Endothelial cell of umbilical vein (primary cell): ENCODE data around the gene SLC4A5. TPM values are rescaled to one million over a fixed set of nuclear protein-coding genes. Genes with fewer than 3 reads are reported as not detected.

ENCODE experiments used
- BruUV-seq: library from RNA; stranded (reverse); fragments of 400-500 nt; replicated peaks from 2 replicates; lab custom pipeline; 2021; lab: Mats Ljungman, UMichigan
- CTCF ChIA-PET: fragments of 300-600, 350-600 bp; sonication (Branson Sonifier 250); formaldehyde crosslinking; loops from one replicate; lab custom pipeline; 2021; ENCODE audit warnings: antibody characterized with exemption, inconsistent platforms; lab: Charles Lee
- POLR2A ChIA-PET: fragments of 300-600, 350-600 bp; sonication (Branson Sonifier 250); formaldehyde crosslinking; loops from one replicate; lab custom pipeline; 2021; ENCODE audit warnings: antibody characterized with exemption, inconsistent platforms; lab: Charles Lee
- DNase-seq: peaks from one replicate; pipeline ENCODE4 v3.0.0-alpha.2; 2011; ENCODE audit warnings: low read depth, low spot score
- FAIRE-seq: peaks from 2 replicates; lab custom pipeline; 2011; peaks lifted over from hg19 to GRCh38; lab: Jason Lieb, UNC
- H2AFZ ChIP-seq: 2 replicates; pipeline ENCODE4 v1.6.0; 2012; ENCODE audit warnings: low read depth, low read length, control low read depth, inconsistent platforms
- H3K27ac ChIP-seq: 2 replicates; pipeline ENCODE4 v1.5.1; 2011; ENCODE audit warnings: low read depth, mild to moderate bottlenecking, control low read depth, low read length, moderate library complexity; ENCODE audit not compliant: insufficient read depth
- H3K27me3 ChIP-seq, 2 experiments: 2 replicates each; pipeline versions ENCODE4 v1.6.0 to v1.6.1; 2011; ENCODE audit warnings: low read length in 2 of 2, mixed read lengths in 1 of 2; ENCODE audit not compliant: control insufficient read depth in 2 of 2, insufficient read depth in 2 of 2
- H3K36me3 ChIP-seq, 2 experiments: 2 replicates in 1 of 2; 3 replicates in 1 of 2; pipeline ENCODE4 v1.5.1; 2011; ENCODE audit warnings: low read length in 2 of 2, mild to moderate bottlenecking in 1 of 2, moderate library complexity in 1 of 2; ENCODE audit not compliant: control insufficient read depth in 2 of 2, insufficient read depth in 2 of 2; ENCODE audit errors: extremely low read depth in 1 of 2
- H3K4me1 ChIP-seq: 3 replicates; pipeline ENCODE4 v1.5.1; 2011; ENCODE audit warnings: mild to moderate bottlenecking, low read length; ENCODE audit not compliant: control insufficient read depth, insufficient read depth; ENCODE audit errors: extremely low read depth
- H3K4me2 ChIP-seq: 2 replicates; pipeline ENCODE4 v1.6.1; 2011; ENCODE audit warnings: low read length, control low read depth, mixed read lengths; ENCODE audit not compliant: insufficient read depth
- H3K4me3 ChIP-seq, 3 experiments: fragments of 200-600 bp in 1 of 3; sonication (generic), shearing (Covaris generic) in 1 of 3; replicated peaks in 1 of 3; 2 replicates each; pipeline ENCODE4 v1.5.1; 2011 to 2016; ENCODE audit warnings: control low read depth in 3 of 3, low read length in 3 of 3, mild to moderate bottlenecking in 2 of 3, inconsistent platforms in 1 of 3, low read depth in 1 of 3, moderate library complexity in 1 of 3; ENCODE audit not compliant: insufficient read depth in 1 of 3
- H3K79me2 ChIP-seq: 2 replicates; pipeline ENCODE4 v1.6.0; 2012; ENCODE audit warnings: low read length, inconsistent platforms; ENCODE audit not compliant: control insufficient read depth, insufficient read depth
- H3K9ac ChIP-seq: replicated peaks from 2 replicates; pipeline ENCODE3; 2011; ENCODE audit warnings: low read length, control low read depth; ENCODE audit not compliant: insufficient read depth; ENCODE audit errors: extremely low read depth
- H3K9me1 ChIP-seq: replicated peaks from 3 replicates; pipeline ENCODE4 v1.6.0; 2011; ENCODE audit warnings: mild to moderate bottlenecking, low read length; ENCODE audit not compliant: control insufficient read depth, insufficient read depth; ENCODE audit errors: extremely low read depth
- H3K9me3 ChIP-seq: replicated peaks from 2 replicates; pipeline ENCODE4 v1.5.1; 2012; ENCODE audit warnings: low read length, inconsistent platforms; ENCODE audit not compliant: control insufficient read depth, insufficient read depth
- H4K20me1 ChIP-seq: replicated peaks from 2 replicates; pipeline ENCODE3; 2011; ENCODE audit warnings: mild to moderate bottlenecking, low read length; ENCODE audit not compliant: control insufficient read depth, insufficient read depth; ENCODE audit errors: extremely low read depth
- EZH2 ChIP-seq: IDR thresholded peaks from 2 replicates; pipeline ENCODE4 v1.6.1; 2012; ENCODE audit warnings: borderline replicate concordance, low read depth, mild to moderate bottlenecking, moderate library complexity, low read length, inconsistent platforms; ENCODE audit not compliant: severe bottlenecking
- FOS ChIP-seq: IDR thresholded peaks from 2 replicates; pipeline ENCODE4 v1.6.1; 2011; ENCODE audit warnings: mild to moderate bottlenecking, low read length, moderate library complexity, borderline replicate concordance; ENCODE audit not compliant: insufficient read depth
- GATA2 ChIP-seq: IDR thresholded peaks from 2 replicates; pipeline ENCODE4 v1.7.0; 2011; ENCODE audit warnings: low read depth, mild to moderate bottlenecking, moderate library complexity, mixed read lengths, low read length; ENCODE audit not compliant: insufficient read length, insufficient read depth
- JUN ChIP-seq: IDR thresholded peaks from 2 replicates; pipeline ENCODE4 v1.6.1; 2011; ENCODE audit warnings: borderline replicate concordance, low read depth; ENCODE audit not compliant: insufficient read length, insufficient read depth
- MAX ChIP-seq: IDR thresholded peaks from 2 replicates; pipeline ENCODE4 v1.6.1; 2011; ENCODE audit not compliant: insufficient read depth, insufficient read length
- MYC ChIP-seq: IDR thresholded peaks from one replicate; pipeline ENCODE4 v1.6.1; 2011; ENCODE audit warnings: mild to moderate bottlenecking, low read depth, low read length
- POLR2A ChIP-seq: IDR thresholded peaks from 2 replicates; pipeline ENCODE4 v1.6.1; 2012; ENCODE audit warnings: low read depth, mild to moderate bottlenecking, control low read depth, low read length
- POLR2AphosphoS5 ChIP-seq: IDR thresholded peaks from 2 replicates; pipeline ENCODE4 v1.6.1; 2012; ENCODE audit warnings: low read depth, mild to moderate bottlenecking, control low read depth, low read length, moderate library complexity; ENCODE audit not compliant: insufficient read depth
- dilution Hi-C: fragments of 300-500 bp; cut with MboI; formaldehyde crosslinking; loops from one replicate; pipeline ENCODE4 v1.15.0; 2019; ENCODE audit warnings: low sequenced_read_pairs; ENCODE audit not compliant: extremely low pct_ligation_motif_present
- intact Hi-C: fragments of 100-400 bp; cut with micrococcal nuclease; formaldehyde crosslinking; loops from one replicate; pipeline ENCODE4 v1.10.0; 2022
- polyA plus RNA-seq, 4 experiments: library from polyadenylated mRNA; depleted of rRNA in 3 of 4; stranded (reverse) in 3 of 4; unstranded in 1 of 4; fragments of >200 nt; gene quantifications; 2 replicates each; pipeline versions ENCODE4 v1.2.1 to v1.2.3, GENCODE V29; 2011 to 2012; ENCODE audit warnings: missing spikeins in 1 of 4
- total RNA-seq: library from RNA; stranded (reverse); gene quantifications from 2 replicates; pipeline ENCODE4 v1.2.3, GENCODE V29; 2021
- TF ChIP-seq, protein P1 (sequence below), 2 donors: IDR thresholded peaks; 1 replicate in 1 of 2; 2 replicates in 1 of 2; pipeline ENCODE4 v1.5.1; 2011; ENCODE audit warnings: low read length in 2 of 2, mild to moderate bottlenecking in 2 of 2, moderate library complexity in 2 of 2, control low read depth in 1 of 2, inconsistent platforms in 1 of 2, low read depth in 1 of 2; ENCODE audit not compliant: insufficient read depth in 1 of 2; ENCODE audit errors: extremely low read depth in 1 of 2

Gene SLC4A5
- total and polyA plus RNA-seq, 2 donors (not counting 3 experiments of a cell fraction or from before 2014, with no cell fraction given), result 0.12 to 0.97 TPM

- no peak for FAIRE-seq
- dilution Hi-C loops, result no loop called here
Measured at GRCh38 chr2:74181739-74182138, 161.5 kb downstream of the SLC4A5 start.

More at GRCh38 chr2:74181739-74182138, 161.5 kb downstream of the SLC4A5 start:
- Histone ChIP-seq H3K4me3 (no peak overlapping the region), H3K9me3 (no peaks in the 10 kb centered on the region), H3K79me2 (peaks cover 17% of the 10 kb centered on the region), H3K9me1 (no peaks in the 10 kb centered on the region), H3K4me2 (no peak overlapping the region), H3K36me3 (no peaks in the 10 kb centered on the region), H3K4me1 (peaks cover 7% of the 10 kb centered on the region), H3K9ac (no peak overlapping the region), H3K27ac (no peak overlapping the region), H4K20me1 (peaks cover under 1% of the 10 kb centered on the region), H3K27me3 (peaks cover 0 to 4% of the 10 kb centered on the region in 2 experiments), H2AFZ (no peak overlapping the region)
- POLR2A ChIA-PET, result interaction anchor here (0.5 kb wide), 1 partner anchor 32 kb away, joined by 4 read pairs; no protein-coding TSS in a partner anchor
- DNase-seq, result no peak
- BruUV-seq, result no TSS peak
- intact Hi-C loops, result no loop called here
- CTCF ChIA-PET, result interaction anchor here (1.4 kb wide), 1 partner anchor 37 kb away, joined by 3 read pairs; no protein-coding TSS in a partner anchor
- TF ChIP-seq MYC, result no peak
- TF ChIP-seq MAX, result no peak
- TF ChIP-seq POLR2A, result no peak
- TF ChIP-seq, protein P1, sequence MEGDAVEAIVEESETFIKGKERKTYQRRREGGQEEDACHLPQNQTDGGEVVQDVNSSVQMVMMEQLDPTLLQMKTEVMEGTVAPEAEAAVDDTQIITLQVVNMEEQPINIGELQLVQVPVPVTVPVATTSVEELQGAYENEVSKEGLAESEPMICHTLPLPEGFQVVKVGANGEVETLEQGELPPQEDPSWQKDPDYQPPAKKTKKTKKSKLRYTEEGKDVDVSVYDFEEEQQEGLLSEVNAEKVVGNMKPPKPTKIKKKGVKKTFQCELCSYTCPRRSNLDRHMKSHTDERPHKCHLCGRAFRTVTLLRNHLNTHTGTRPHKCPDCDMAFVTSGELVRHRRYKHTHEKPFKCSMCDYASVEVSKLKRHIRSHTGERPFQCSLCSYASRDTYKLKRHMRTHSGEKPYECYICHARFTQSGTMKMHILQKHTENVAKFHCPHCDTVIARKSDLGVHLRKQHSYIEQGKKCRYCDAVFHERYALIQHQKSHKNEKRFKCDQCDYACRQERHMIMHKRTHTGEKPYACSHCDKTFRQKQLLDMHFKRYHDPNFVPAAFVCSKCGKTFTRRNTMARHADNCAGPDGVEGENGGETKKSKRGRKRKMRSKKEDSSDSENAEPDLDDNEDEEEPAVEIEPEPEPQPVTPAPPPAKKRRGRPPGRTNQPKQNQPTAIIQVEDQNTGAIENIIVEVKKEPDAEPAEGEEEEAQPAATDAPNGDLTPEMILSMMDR (IDR thresholded peaks at IDR 0.05; ENCODE audit: extremely low read depth in 1 of 2, insufficient read depth in 1 of 2, low read depth in 1 of 2, low read length in 2 of 2), result no peak
- TF ChIP-seq JUN, result no peak
- no peak for TF ChIP-seq FOS
- TF ChIP-seq POLR2AphosphoS5, result no peak
- TF ChIP-seq GATA2, result no peak
- TF ChIP-seq EZH2, result no peak
